HEK293 (cell line): ENCODE data around the gene PHKA1.

ENCODE experiments used
- CTCF ChIA-PET: fragments of 350-600 bp; formaldehyde crosslinking; extraction: SDS; loops from one replicate; lab custom pipeline; 2021; ENCODE audit warnings: antibody characterized with exemption; lab: Yijun Ruan, JAX
- POLR2A ChIA-PET: fragments of 300-600 bp; formaldehyde crosslinking; extraction: SDS; loops from one replicate; lab custom pipeline; 2020; ENCODE audit warnings: antibody characterized with exemption, inconsistent platforms; lab: Yijun Ruan, JAX
- H3K27ac ChIP-seq: fragments of 200-500 bp; sonication (Bioruptor generic); 2 replicates; pipeline ENCODE4 v1.5.1; 2014; ENCODE audit warnings: low read depth, low read length, control low read depth, inconsistent platforms; ENCODE audit errors: extremely low read depth
- H3K36me3 ChIP-seq, 2 experiments: fragments of 200-500 bp in 1 of 2; sonication (Bioruptor generic) in 1 of 2; 1 replicate in 1 of 2; 2 replicates in 1 of 2; pipeline ENCODE4 v1.5.1; 2014 to 2017; ENCODE audit warnings: inconsistent platforms in 2 of 2, low read length in 2 of 2; ENCODE audit not compliant: control insufficient read depth in 2 of 2, insufficient read depth in 1 of 2
- H3K4me1 ChIP-seq: fragments of 200-500 bp; sonication (Bioruptor generic); 2 replicates; pipeline ENCODE4 v1.5.1; 2014; ENCODE audit warnings: mild to moderate bottlenecking, low read length, inconsistent platforms; ENCODE audit not compliant: control insufficient read depth, insufficient read depth
- H3K4me3 ChIP-seq: 2 replicates; pipeline ENCODE4 v1.5.1; 2011; ENCODE audit warnings: low read depth, mild to moderate bottlenecking, control low read depth, low read length, moderate library complexity
- H3K9me3 ChIP-seq: fragments of 200-500 bp; sonication (Bioruptor generic); 2 replicates; pipeline ENCODE4 v1.5.1; 2014; ENCODE audit warnings: low read depth, low read length, inconsistent platforms; ENCODE audit not compliant: control insufficient read depth, insufficient read depth
- FEZF1 ChIP-seq: fragments of 450-650 bp; formaldehyde crosslinking; IDR thresholded peaks from 2 replicates; pipeline ENCODE4 v1.5.1; 2016; ENCODE audit warnings: missing biosample characterization, missing genetic modification characterization
- GLIS2 ChIP-seq: fragments of 450-650 bp; formaldehyde crosslinking; IDR thresholded peaks from 2 replicates; pipeline ENCODE4 v1.5.1; 2016; ENCODE audit warnings: missing biosample characterization, missing genetic modification characterization
- IKZF3 ChIP-seq: fragments of 450-650 bp; IDR thresholded peaks from 2 replicates; pipeline ENCODE4 v1.5.0; 2018; ENCODE audit warnings: missing biosample characterization, mild to moderate bottlenecking, missing genetic modification characterization, moderate library complexity
- PRDM1 ChIP-seq: fragments of 450-650 bp; formaldehyde crosslinking; IDR thresholded peaks from 2 replicates; pipeline ENCODE4; 2016; ENCODE audit warnings: missing biosample characterization, missing genetic modification characterization
- ZBTB44 ChIP-seq: fragments of 450-650 bp; IDR thresholded peaks from 2 replicates; pipeline ENCODE4 v1.5.1; 2018; ENCODE audit warnings: missing biosample characterization, mild to moderate bottlenecking, missing genetic modification characterization
- ZFP37 ChIP-seq: fragments of 450-650 bp; formaldehyde crosslinking; IDR thresholded peaks from 2 replicates; pipeline ENCODE4 v1.5.1; 2016; ENCODE audit warnings: missing biosample characterization, missing genetic modification characterization
- ZNF112 ChIP-seq: fragments of 450-650 bp; formaldehyde crosslinking; IDR thresholded peaks from 2 replicates; pipeline ENCODE4 v1.5.0; 2017; ENCODE audit warnings: missing biosample characterization, missing genetic modification characterization
- ZNF114 ChIP-seq: fragments of 450-650 bp; formaldehyde crosslinking; IDR thresholded peaks from 2 replicates; pipeline ENCODE4 v1.5.0; 2017; ENCODE audit warnings: missing biosample characterization, missing genetic modification characterization
- ZNF16 ChIP-seq: fragments of 450-650 bp; formaldehyde crosslinking; IDR thresholded peaks from 2 replicates; pipeline ENCODE4 v1.5.1; 2016; ENCODE audit warnings: low read depth, missing biosample characterization, missing genetic modification characterization
- ZNF169 ChIP-seq: fragments of 450-650 bp; formaldehyde crosslinking; IDR thresholded peaks from 2 replicates; pipeline ENCODE4 v1.5.1; 2016; ENCODE audit warnings: missing biosample characterization, missing genetic modification characterization
- ZNF26 ChIP-seq: fragments of 450-650 bp; formaldehyde crosslinking; IDR thresholded peaks from 2 replicates; pipeline ENCODE4 v1.5.1; 2016; ENCODE audit warnings: missing biosample characterization, missing genetic modification characterization
- ZNF266 ChIP-seq: fragments of 450-650 bp; formaldehyde crosslinking; IDR thresholded peaks from 2 replicates; pipeline ENCODE4 v1.5.1; 2016; ENCODE audit warnings: missing biosample characterization, missing genetic modification characterization, low read depth
- ZNF280D ChIP-seq: fragments of 450-650 bp; formaldehyde crosslinking; IDR thresholded peaks from 2 replicates; pipeline ENCODE4 v1.5.1; 2016; ENCODE audit warnings: missing biosample characterization, missing genetic modification characterization
- ZNF510 ChIP-seq: fragments of 450-650 bp; formaldehyde crosslinking; IDR thresholded peaks from 2 replicates; pipeline ENCODE4 v1.5.1; 2018; ENCODE audit warnings: mild to moderate bottlenecking, missing genetic modification characterization, missing biosample characterization; ENCODE audit not compliant: insufficient replicate concordance
- ZNF677 ChIP-seq: fragments of 450-650 bp; IDR thresholded peaks from 2 replicates; pipeline ENCODE4 v1.5.0; 2018; ENCODE audit warnings: missing biosample characterization, mild to moderate bottlenecking, missing genetic modification characterization, moderate library complexity
- ZNF76 ChIP-seq: fragments of 450-650 bp; formaldehyde crosslinking; IDR thresholded peaks from 2 replicates; pipeline ENCODE4; 2016; ENCODE audit warnings: low read depth, missing biosample characterization, missing genetic modification characterization, borderline replicate concordance
- ZNF785 ChIP-seq: fragments of 450-650 bp; formaldehyde crosslinking; IDR thresholded peaks from 2 replicates; pipeline ENCODE4 v1.5.1; 2016; ENCODE audit warnings: missing biosample characterization, missing genetic modification characterization
- ZSCAN5A ChIP-seq: fragments of 450-650 bp; formaldehyde crosslinking; IDR thresholded peaks from 2 replicates; pipeline ENCODE4 v1.5.1; 2016; ENCODE audit warnings: missing biosample characterization, missing genetic modification characterization

PHKA1 gene

GRCh38 chrX:72666451-72666850, 47.7 kb downstream of the PHKA1 start:
- no peak overlapping the region for H3K27ac ChIP-seq
- no peaks in the 10 kb centered on the region for H3K4me1 ChIP-seq
- H3K4me3 ChIP-seq = no peak overlapping the region
- POLR2A ChIA-PET = no interaction called here
- CTCF ChIA-PET = interaction anchor here (0.7 kb wide), 1 partner anchor 148 kb away, joined by 3 read pairs; no protein-coding TSS in a partner anchor
- TF ChIP-seq IKZF3 (tag by site-specific recombination) (no peak), ZNF112 (tag by site-specific recombination) (no peak), ZNF677 (tag by site-specific recombination) (no peak), ZNF280D (no peak), GLIS2 (tag by site-specific recombination) (no peak), ZNF169 (no peak)
- H3K36me3 ChIP-seq = peaks cover 0 to 18% of the 10 kb centered on the region in 2 experiments; a peak in 2 of 3 replicates
- peaks cover 2% of the 10 kb centered on the region; the same call in 1 of the 2 replicates for H3K9me3 ChIP-seq

GRCh38 chrX:72663737-72664136, 50.4 kb downstream of the PHKA1 start:
- POLR2A ChIA-PET = no interaction called here
- TF ChIP-seq ZNF510 (tag by site-specific recombination) (no peak), PRDM1 (tag by site-specific recombination) (peak; percentile 73)
- Histone ChIP-seq H3K4me1 (no peaks in the 10 kb centered on the region), H3K36me3 (peaks cover 4 to 18% of the 10 kb centered on the region in 2 experiments; a peak in 2 of 3 replicates), H3K4me3 (no peak overlapping the region), H3K27ac (no peak overlapping the region), H3K9me3 (peaks cover 2% of the 10 kb centered on the region; the same call in 1 of the 2 replicates)
- CTCF ChIA-PET = no interaction called here

GRCh38 chrX:72662020-72662747, 51.9 kb downstream of the PHKA1 start:
- POLR2A ChIA-PET = no interaction called here
- H3K27ac ChIP-seq = no peak overlapping the region
- peaks cover 5 to 22% of the 10 kb centered on the region in 2 experiments; a peak in 2 of 3 replicates for H3K36me3 ChIP-seq
- CTCF ChIA-PET = no interaction called here
- peaks cover 3% of the 10 kb centered on the region for H3K9me3 ChIP-seq
- H3K4me1 ChIP-seq = no peaks in the 10 kb centered on the region
- no peak overlapping the region for H3K4me3 ChIP-seq
- TF ChIP-seq ZNF114 (tag by site-specific recombination) (no peak), FEZF1 (no peak), ZNF785 (tag by site-specific recombination) (no peak), ZNF16 (no peak), ZNF76 (tag by site-specific recombination) (no peak), ZSCAN5A (tag by site-specific recombination) (no peak), ZBTB44 (tag by site-specific recombination) (no peak), ZFP37 (tag by site-specific recombination) (no peak), ZNF26 (tag by site-specific recombination) (no peak), ZNF266 (tag by site-specific recombination) (no peak)
